Nephron progenitor cell (in vitro differentiated cells): ENCODE results near the gene NISCH.

Experiments used
- DNase-seq: peaks from one replicate; pipeline ENCODE4 v3.0.0; 2021
- H3K27ac Mint-ChIP-seq: 2 replicates; pipeline ENCODE4 v1.8.0; 2021; ENCODE audit warnings: mild to moderate bottlenecking, moderate library complexity, mixed read lengths
- H3K27me3 Mint-ChIP-seq: 2 replicates; pipeline ENCODE4 v1.8.0; 2021; ENCODE audit warnings: mild to moderate bottlenecking, low read depth, mixed read lengths; ENCODE audit not compliant: poor library complexity
- H3K36me3 Mint-ChIP-seq: 2 replicates; pipeline ENCODE4 v1.8.0; 2021; ENCODE audit warnings: low read depth, mixed read lengths
- H3K4me1 Mint-ChIP-seq: 2 replicates; pipeline ENCODE4 v1.8.0; 2021; ENCODE audit warnings: mixed read lengths
- H3K4me3 Mint-ChIP-seq: 2 replicates; pipeline ENCODE4 v1.8.0; 2021; ENCODE audit warnings: mild to moderate bottlenecking, moderate library complexity, mixed read lengths
- H3K9me3 Mint-ChIP-seq: 2 replicates; pipeline ENCODE4 v1.8.0; 2021; ENCODE audit warnings: mild to moderate bottlenecking, moderate library complexity, mixed read lengths
- TF ChIP-seq, protein P1 (sequence below): fragments of 200-600 bp; sonication (generic); IDR thresholded peaks from 2 replicates; pipeline ENCODE4 v1.5.0; 2021; ENCODE audit warnings: antibody characterized with exemption

The NISCH gene

DNA sequence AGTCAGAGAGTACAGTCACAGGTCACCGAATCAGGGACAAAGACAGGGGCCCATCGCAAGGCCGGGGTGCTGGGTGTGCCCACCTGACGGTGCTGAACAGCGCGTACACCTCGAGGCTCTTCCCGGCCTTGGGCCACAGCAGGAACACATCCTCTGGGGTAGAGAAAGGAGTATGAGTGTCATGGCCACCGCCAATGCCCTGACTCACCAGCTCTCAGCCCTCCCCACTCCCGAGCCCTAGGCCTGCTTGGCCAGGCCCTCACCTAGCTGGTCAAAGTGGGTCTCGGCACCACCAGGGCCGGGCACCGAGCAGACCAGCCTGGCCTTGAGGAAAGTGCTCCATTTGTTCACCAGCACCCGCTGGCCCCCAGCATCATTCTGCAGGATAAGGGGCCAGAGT, 14.7 kb upstream of the NISCH start:
- DNase-seq: no peak
- H3K4me1 Mint-ChIP-seq: peaks cover 54% of the 10 kb centered on the region
- H3K4me3 Mint-ChIP-seq: no peak overlapping the region
- H3K9me3 Mint-ChIP-seq: no peaks in the 10 kb centered on the region
- TF ChIP-seq, protein P1, sequence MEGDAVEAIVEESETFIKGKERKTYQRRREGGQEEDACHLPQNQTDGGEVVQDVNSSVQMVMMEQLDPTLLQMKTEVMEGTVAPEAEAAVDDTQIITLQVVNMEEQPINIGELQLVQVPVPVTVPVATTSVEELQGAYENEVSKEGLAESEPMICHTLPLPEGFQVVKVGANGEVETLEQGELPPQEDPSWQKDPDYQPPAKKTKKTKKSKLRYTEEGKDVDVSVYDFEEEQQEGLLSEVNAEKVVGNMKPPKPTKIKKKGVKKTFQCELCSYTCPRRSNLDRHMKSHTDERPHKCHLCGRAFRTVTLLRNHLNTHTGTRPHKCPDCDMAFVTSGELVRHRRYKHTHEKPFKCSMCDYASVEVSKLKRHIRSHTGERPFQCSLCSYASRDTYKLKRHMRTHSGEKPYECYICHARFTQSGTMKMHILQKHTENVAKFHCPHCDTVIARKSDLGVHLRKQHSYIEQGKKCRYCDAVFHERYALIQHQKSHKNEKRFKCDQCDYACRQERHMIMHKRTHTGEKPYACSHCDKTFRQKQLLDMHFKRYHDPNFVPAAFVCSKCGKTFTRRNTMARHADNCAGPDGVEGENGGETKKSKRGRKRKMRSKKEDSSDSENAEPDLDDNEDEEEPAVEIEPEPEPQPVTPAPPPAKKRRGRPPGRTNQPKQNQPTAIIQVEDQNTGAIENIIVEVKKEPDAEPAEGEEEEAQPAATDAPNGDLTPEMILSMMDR: no peak
- H3K36me3 Mint-ChIP-seq: no peaks in the 10 kb centered on the region
- H3K27me3 Mint-ChIP-seq: peaks cover 3% of the 10 kb centered on the region
- H3K27ac Mint-ChIP-seq: no peak overlapping the region

GRCh38 chr3:52441091-52441771, 14.2 kb upstream of the NISCH start:
- Mint-ChIP-seq H3K27me3 (peaks cover 3% of the 10 kb centered on the region), H3K9me3 (no peaks in the 10 kb centered on the region), H3K36me3 (no peaks in the 10 kb centered on the region), H3K27ac (no peak overlapping the region), H3K4me1 (peaks cover 48% of the 10 kb centered on the region), H3K4me3 (no peak overlapping the region)
- TF ChIP-seq, protein P1: no peak
- DNase-seq: no peak

GRCh38 chr3:52441772-52442332, 13.6 kb upstream of the NISCH start:
- Mint-ChIP-seq H3K27me3 (peaks cover 3% of the 10 kb centered on the region), H3K36me3 (no peaks in the 10 kb centered on the region), H3K4me1 (peaks cover 45% of the 10 kb centered on the region), H3K27ac (no peak overlapping the region), H3K9me3 (no peaks in the 10 kb centered on the region), H3K4me3 (no peak overlapping the region)
- no peak for DNase-seq
- TF ChIP-seq, protein P1: no peak

DNA sequence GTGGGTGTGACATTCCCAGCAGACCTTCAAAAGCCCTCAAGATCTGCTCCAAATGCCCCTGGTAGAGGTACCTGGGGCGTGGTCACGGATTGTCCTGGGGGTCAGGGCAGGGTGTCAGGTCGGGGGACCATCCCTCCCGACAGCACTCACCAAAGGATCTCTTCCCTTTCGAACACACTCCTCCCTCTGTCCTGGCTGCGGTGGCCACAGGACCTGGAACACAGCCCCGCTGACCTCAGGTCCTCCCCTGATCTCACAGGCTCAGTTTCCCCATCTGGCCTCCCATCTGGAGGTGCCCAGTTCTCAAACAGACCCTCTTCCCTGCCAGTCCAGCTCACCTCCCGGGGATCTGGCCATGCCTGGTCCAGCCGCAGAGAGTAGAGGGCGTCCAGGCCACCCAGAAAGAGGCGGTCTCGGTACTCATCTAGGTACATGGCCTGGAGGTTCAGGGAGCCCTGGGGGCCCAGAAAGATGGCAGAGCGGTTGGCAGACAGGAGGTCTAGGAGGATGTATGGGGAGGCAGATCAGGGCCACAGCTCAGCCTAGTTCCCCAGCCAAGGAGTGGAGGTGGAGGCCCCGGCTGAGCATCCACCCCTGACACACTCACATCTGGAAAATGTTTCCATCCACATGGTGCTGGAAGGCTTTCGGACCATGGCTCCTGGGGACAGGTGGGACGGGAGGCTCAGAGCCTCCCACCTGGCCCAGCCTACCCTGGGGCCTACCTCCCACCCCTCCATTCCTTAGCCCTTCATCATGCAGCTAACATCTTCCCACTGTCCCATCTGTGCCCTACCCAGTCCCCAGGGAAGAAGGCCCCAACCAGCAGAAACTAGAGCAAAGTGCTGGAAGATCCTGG, 12.8 kb upstream of the NISCH start:
- no peak overlapping the region for H3K27ac Mint-ChIP-seq
- TF ChIP-seq, protein P1: no peak
- DNase-seq: no peak
- H3K36me3 Mint-ChIP-seq: no peaks in the 10 kb centered on the region
- peaks cover 3% of the 10 kb centered on the region for H3K27me3 Mint-ChIP-seq
- no peaks in the 10 kb centered on the region for H3K9me3 Mint-ChIP-seq
- H3K4me3 Mint-ChIP-seq: no peak overlapping the region
- H3K4me1 Mint-ChIP-seq: peaks cover 44% of the 10 kb centered on the region

DNA sequence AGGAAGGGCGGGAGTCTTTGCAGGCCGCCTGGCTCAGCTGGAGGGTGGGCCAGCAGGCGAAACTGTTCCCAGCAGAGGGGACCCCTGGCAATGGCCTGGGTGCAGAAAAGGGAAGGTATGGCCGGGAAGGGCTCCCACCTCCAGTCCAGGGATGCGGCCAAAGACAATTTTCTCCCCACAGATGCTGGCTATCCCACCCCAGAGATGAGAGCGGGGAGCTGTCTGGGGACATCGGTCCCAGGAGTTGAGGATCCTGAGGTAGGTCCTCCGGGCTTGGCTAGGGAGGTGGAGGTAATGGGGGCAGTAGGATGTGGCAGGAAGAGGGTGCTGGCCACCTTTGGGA, 12.2 kb upstream of the NISCH start:
- Mint-ChIP-seq H3K27me3 (peaks cover 3% of the 10 kb centered on the region), H3K4me3 (no peak overlapping the region), H3K27ac (no peak overlapping the region), H3K36me3 (no peaks in the 10 kb centered on the region), H3K4me1 (peaks cover 48% of the 10 kb centered on the region), H3K9me3 (no peaks in the 10 kb centered on the region)
- no peak for DNase-seq
- TF ChIP-seq, protein P1: no peak
